Stimulated activated CD4-positive, alpha-beta T cell treated with anti-CD3 and anti-CD28 coated beads, Interleukin-15, amount 100 ng/mL, for 1 hour (primary cell): ENCODE data around the gene AGTPBP1.

ENCODE experiments used
- DNase-seq, 2 donors: peaks; one replicate each; pipeline ENCODE4 v3.0.0-alpha.2; 2020; ENCODE audit warnings: low read depth in 1 of 2, low spot score in 1 of 2

AGTPBP1 gene

DNA sequence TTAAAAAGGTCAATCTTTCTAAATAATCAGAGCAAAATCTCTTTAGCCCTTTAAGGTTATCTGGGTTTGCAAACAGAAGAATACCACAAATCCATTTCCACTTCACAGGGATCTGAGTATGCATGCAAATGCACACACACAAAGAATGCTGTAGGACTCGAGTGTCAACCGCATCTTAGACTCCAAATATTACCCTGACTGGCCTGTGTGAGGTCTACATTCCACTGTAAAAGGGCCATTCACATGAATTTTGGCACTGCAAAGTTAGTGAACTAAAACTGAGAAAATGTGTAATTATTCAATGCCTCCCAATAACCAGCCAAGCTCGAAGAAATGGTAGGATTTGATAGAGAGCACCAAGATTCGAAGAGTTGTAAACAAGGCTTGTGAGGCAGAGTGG, 199.9 kb downstream of the AGTPBP1 start:
- DNase-seq: no peak

DNA sequence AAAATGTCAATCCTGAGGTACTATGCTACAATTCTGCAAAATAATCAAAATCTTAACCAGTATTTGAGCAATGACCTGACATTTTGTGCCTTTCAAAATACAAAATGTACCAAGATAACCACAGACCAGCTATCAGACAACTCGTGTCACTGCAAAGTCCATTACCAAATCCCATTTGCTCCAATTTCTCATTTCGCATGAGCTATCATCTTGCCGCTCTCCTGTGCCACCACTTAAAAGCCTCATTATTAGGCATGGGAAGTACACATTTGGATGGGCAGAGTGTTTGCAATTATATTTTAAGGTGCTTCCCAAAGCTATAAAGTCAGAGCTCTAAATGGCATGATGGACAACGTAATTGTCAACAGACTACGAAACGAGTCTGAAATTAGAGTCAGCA, 205.2 kb downstream of the AGTPBP1 start:
- no peak for DNase-seq

DNA sequence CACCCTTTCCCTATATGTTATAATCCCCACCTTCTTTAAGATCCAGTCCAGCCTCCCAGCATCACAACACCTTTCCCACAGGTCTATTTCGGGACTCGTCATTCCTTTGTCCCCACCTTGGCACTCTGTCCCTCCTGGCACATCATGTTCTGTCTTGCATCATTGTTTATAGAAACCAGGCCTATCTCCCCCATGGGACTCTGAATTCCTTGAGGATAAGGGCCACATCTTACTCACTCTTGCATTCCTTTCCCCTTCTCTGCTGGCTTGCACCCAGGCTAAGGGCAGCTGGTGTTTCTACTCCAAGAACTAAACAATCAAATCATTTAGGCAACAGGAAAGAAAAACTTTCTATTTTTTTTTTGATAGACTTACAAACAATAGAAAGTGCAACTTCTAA, 205.7 kb downstream of the AGTPBP1 start:
- no peak for DNase-seq

DNA sequence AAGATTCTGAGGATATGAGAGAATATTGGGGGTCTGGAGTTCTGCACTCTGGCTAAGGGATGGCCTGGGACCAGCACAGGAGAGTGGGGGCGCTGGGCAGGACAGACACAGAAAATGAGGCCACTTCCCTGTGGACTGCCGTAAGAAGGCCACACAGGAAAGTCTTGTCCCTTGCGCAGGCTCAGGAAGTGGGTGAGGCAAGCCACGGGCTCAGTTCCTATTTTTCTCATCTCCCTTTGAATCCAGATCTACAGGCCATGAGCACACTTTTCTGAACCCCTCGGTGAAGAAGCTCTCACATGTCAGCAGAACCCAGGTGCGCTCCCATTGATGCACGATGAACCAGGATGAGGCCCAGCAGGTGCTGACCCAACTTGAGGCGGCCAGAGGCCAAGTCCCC, 207.4 kb downstream of the AGTPBP1 start:
- DNase-seq: no peak

DNA sequence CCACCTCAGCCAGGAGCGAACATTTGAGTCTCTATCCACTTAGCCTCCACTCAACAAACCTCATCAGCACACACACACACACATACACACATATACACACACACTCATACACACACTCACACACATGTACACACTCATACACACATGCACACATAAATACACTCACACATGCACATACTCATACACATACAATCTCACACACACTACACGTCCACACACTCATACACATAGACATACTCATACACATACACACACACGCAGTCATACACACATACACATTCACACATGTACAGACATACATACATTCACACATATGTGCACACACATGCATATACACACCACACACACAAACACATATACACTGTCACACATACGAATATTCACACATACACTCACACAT, 208.2 kb downstream of the AGTPBP1 start:
- DNase-seq: no peak

DNA sequence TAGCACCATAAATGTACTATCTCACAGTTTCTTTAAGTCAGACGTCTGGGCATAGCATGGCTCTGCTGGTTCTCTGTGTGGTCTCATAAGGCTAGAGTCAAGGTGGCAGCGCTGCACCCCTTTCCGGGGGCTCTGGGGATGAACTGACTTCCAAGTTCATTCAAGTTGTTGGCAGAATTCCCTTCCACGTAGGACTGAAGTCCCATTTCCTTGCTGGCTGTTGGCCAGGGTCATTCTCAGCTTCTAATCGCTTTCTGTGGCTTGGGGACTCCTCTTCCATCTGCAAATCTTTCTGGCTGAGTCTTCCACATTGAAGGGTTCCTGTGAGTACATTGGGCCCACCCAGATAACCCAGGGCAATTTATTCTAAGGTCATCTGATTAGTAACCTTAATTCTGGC, 211.0 kb downstream of the AGTPBP1 start:
- no peak for DNase-seq

DNA sequence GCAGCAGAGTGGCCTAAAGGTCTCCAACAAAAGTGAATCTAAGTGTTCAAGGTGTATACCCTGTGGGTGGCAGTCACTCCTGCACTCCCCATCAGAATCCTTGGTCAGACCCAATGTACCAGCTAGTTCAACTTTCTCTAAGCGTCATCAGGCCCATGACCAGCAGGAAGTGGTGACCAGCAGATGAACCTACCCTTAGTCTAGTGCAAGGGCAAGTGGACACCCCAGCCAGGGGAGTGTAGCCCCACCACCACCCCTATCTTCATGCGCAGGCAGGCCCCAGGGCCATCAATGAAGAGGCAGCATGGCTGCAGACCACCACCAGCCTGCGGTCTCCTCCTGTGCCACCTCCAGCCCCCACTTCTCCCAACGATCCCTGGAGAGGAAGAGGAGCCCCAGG, 213.1 kb downstream of the AGTPBP1 start:
- DNase-seq: no peak

DNA sequence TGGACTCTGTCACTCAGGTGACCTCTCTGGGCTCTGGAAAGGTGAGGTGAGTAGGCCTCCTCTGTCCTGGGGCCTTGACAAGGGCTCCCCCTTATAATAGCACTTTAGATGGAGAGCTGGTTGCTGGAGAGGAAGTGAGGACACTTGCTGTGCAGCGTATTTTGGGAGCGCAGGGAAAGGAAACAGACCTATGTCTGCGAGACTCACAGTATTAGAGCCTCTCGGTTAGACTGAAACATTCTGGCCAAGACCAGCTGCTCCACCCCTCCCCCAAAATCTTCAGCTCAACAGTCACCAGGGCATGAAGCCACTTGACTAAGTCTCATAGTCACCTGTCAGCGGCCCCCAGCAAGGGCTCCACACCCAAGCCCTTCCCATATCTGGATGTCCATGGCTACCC, 213.6 kb downstream of the AGTPBP1 start:
- DNase-seq: no peak

DNA sequence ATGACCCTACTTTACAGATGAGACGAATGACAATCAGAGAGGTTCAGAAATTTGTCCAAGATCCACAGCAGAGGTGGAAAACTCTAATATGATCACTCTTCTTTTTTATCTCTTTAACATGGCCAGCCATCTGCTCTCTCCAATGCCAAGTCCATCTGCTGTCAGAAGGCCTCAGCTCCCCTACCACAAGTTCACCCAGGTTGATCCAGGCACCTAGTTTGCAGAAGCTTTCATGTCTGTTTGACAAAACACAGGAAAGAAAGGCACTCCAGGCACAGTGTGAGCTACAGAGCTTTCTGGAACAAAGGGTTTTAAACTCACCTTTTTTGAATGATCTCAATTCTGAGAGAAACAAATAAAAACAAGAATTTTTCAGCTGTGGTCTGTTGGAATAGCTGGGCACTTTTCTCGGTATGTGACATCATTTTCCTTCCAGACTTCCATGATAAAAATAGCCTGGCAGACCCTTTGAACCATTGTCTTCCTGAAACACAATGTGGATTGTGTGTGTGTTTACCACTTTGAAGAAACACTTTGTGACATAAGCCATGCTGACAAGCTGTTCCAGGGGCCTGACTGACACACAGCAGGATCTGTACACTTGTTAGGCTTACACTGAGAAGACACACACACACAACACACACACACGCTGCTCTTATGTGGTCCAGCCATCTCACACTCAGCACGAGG, 214.3 kb downstream of the AGTPBP1 start:
- DNase-seq: no peak

DNA sequence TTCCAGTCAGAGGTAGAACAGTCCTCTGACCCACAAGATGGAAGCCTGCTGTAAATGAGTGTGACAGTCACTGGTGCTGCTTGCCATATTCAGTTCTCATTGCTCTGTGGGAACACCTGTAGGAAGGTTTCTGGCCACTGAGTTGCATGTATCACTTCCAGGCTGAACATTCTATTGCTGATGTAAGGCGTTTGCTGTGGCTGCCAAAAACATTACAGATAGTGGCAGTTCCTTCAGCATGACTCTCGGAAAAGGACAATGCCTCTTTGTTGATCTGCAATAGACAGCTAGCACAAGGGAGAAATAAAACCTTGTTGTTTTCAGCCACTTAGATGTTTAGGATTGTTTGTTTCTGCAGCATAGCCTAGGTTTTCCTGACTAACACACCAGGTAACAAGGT, 217.2 kb downstream of the AGTPBP1 start:
- DNase-seq: no peak

DNA sequence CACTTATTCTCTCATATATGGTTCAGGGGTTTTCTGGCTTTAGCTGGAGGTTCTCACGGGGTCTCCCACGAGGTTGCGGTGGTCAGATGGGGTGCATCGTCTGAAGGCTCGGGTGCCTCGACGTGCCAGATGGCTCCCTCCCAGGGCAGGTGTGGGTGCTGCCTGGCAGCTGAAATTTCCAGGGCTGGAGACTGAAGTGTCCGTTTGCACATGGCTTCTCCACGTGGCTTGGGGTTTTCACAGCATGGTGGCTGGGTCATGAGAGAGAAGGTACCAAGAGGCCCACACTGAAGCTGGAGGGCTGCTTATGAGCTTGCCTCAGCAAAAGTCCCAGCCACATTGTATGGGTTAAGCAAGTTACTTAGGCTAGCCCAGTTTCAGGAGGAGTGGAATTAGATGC, 218.6 kb downstream of the AGTPBP1 start:
- DNase-seq: no peak

DNA sequence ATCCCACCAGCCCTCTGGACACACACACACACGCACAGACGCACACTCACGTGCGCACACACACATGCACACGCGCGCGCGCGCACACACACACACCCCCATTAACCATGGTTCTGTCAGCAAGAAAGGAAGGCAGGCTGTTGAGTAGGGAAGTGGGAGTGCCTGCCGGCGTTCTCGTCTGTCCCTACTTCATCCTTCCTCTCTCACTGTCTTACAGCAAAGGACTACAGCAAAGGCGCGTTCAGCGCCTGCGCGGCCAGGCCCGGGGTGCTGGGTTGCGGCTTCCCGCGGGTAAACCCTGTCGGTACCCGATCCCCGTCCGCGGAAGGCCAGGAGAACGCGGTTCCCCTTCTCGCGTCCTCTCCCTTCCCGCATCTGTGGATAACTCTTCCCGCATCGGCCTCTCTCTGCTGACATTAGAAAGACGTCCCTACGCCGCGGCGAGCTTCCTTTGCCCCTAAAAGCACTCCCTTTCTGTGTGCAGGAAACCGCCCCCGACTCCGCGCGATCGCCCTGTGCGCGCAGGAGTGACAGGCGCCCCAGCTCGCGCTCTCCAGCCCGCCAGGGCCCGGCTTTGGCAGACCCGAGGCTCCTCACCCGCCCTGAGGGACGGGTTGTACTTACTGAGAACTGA, 219.2 kb downstream of the AGTPBP1 start:
- DNase-seq: no peak

DNA sequence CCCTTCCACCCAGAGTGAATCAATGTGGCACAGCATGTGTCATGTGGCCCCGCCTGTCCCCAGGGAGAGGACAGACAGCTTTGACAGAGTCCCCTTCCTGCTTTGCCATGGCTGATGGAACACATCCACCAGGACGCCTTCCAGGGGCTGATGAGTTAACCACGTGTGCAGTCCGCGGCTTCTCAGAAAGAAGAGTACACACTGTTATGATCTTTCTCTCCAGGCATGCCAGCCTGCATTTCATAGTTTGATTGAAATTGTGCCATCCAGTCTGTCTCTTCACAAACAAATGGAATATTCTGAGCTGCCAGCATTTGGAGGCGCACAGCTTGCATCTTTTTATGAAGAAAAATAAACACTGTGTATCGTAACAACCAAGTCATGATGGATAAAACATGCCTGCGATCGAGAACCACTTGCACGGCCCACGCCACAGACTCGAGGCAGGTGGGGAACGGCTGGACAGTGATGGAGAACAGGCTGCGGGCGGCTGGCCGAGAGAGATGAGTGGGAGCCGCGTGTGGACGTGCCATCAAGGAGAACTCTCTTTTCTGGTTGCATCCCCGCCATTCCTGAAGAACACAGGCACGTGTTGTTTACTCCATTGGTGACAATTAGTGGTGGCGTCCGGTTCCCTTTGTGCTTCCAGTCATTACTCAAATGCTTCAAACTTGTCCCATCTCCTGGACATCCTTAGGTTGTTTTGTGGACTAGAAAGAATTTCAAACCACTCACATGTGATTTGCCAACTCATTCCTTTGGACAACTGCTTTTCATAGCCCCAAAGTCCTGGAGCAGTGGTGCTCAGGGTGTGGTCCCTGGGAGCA, 220.2 kb downstream of the AGTPBP1 start:
- no peak for DNase-seq

DNA sequence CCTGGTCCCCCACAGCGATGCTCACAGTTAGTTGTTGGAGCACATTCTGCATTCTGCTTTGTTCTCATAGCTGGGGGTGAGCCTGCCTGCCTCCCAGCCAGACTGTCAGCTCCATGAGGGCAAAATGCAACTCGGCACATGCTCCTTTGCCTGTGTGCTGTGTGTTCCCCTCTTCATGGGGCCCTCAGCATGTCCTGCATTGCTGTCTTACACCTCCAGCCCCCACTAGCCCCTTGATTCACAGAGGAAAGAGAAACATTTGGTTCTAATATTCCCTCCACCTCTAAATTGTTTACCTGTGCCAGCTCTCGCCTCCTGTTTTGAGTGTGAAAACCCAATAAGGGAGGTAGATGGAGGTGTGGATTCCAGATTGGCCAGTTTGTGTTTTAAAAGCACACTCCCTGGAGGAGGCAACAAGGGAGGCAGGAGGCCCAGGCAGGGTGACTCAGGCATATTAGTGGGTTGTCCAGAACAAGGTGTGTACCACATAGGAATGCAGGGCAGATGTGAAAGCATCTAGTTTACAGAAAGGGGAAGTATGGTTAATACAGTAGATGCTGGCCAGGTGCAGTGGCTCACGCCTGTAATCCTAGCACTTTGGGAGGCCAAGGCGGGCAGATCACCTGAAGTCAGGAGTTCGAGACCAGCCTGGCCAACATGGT, 224.6 kb downstream of the AGTPBP1 start:
- no peak for DNase-seq

DNA sequence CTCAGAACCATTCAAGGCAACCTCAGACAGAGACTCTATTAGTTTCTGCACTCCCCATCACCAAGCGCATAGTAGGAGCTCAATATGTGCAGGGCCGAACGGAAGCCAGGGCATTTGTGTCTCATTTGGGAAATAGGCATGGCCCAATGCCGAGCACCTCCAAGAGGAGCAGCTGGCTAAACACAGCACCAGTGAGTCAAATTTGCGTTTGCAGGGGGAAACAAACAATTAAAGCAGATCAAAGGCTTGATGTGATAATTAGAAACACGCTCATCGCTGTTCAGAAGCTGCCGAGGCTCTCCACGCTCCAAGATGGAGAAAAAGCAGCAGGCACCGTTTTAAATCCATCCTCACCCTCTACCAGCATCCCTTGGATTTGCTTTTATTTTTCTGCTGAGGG, 225.3 kb downstream of the AGTPBP1 start:
- no peak for DNase-seq

DNA sequence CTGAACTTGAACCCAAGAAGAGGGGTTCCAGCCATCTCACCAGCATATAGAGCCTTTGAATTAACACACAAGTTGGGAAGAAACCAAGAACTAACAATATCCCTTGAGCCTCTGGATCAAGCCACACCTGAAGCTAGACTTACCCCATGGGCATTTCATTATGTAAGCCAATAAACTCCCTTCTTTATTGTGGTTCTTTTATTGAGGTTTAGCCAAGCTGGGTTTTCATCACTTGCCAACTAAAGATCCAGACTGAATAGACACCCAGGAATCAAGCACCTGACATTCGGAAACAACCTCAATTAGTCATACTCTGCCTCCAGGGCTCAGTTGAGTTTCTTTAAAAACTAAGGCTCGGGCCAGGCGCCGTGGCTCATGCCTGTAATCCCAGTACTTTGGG, 226.7 kb downstream of the AGTPBP1 start:
- DNase-seq: no peak

DNA sequence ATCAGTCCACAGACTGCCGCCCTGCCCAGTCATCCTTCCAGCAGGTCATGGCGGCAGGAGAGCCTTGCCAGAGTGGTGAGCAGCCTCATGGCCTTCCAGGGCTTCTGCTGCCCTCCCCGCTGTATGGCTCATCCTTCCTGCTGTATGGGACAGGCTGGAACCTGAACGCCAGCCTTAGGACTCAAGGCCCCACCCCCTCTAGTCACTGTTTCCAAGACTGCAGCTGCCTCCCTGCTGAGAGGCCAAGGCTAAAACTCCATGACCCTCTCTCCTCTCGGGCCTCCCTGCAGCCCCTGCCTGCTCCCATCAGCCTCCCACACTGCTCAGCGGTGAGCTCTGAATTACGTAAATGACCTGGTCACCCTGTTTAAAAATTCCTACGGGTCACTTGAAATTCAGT, 227.5 kb downstream of the AGTPBP1 start:
- no peak for DNase-seq

DNA sequence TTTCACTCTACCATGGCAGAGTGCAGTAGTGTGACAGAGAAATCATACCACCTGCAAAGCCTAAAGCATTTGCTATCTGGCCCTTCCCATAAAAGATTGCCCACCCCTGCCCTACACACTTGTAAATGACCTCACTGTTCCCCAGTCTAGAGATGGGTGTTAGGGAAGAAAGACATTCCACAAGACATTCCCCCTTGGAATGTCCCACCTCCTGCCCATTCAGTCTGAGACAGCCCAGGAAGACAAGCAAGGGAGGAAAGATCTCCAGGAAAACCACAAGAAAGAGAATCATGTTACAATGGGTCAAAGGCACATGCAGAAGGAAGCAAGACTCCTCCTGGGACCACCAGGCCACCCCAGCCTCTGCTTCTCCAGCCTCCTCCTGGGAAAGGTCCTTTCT, 230.0 kb downstream of the AGTPBP1 start:
- DNase-seq: no peak

DNA sequence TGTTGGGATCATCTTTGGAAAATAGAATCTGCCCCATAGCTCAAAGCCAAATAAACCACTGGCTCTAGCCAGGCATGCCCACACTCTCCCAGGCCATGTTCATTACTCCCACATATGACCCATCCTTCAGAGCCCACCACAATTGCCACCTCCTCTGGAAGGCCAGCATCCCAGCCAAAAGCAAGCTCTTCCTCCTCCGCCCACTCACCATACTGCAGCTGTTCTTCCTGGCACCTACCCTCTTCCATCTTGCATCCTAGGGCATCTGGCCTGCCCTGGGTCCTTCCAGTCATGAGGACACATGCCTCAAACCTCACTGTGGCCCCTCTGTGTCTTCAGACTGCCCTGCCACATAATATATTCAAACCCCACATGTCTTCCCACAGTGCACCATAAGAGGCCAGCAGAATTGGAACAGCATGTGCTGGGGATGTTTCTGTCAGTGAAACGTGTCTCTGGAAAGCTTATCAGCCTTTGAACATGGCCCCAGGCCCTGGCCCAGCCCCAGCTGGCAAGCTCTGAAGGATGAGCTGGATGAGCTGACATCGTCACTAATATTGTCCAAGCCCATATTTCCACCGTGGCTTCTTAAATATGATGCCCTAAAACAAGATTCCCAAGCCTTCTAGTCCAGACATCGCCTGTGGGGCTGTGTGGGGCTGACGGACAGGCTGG, 230.8 kb downstream of the AGTPBP1 start:
- no peak for DNase-seq

DNA sequence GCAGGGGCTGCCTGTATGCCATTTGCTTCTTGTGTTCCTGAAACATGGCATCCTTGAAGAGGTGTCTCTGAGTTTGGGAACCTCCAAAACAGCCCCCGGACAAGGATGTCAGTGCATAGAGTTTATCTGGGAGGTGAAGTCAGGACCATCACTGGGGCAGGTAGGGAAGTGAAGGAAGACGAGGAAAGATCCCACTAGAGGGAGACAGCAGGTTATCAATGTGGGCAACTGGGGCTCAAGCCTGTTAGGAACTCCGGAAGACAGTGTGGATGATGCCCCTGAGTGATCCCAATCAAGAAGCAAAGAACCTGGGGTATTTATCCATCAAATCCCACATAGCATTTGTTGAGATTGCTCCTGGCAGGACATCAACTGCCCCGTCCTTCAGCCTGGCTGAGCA, 233.1 kb downstream of the AGTPBP1 start:
- no peak for DNase-seq

DNA sequence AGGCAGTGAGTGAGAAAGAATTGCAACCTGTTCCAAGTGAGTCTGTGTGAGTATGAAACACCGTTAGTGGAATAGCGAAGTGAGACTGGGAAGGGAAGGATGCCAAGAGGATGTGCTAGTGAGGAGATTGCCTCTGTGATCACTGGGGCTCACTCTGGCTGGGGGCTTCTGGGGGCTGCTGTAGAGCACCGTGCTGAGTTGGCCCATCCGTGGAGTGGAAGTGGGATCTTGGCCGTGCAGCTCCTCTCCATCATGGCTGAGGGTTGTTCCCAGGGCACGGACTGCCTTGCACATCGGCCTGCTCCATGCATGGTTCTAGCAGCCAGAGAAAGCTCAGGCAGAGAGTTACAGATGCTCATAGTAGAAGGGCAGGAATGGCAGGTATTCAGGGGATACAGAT, 236.1 kb downstream of the AGTPBP1 start:
- no peak for DNase-seq
